ENCODE measurements around the gene DPEP1.
"Not testable (repeated sequence)": the region's sequence is repeated elsewhere in the genome, so short reads cannot be mapped to it uniquely, and the experiment has no call there.

The DPEP1 gene

DNA sequence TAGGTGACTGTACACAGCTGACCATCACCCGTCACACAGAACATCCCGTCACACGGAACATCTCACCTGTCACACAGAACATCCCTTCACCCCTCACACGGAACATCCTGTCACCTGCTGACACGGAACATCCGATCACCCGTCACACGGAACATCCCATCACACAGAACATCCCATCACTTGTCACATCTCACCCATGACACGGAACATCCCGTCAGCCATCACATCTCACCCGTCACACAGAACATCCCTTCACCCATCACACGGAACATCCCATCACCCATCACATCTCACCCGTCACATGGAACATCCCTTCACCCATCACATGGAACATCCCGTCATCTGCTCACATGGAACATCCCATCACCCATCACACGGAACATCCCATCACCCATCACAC is 34.1 kb upstream of the DPEP1 start:
- no peak for DNase-seq

DNA sequence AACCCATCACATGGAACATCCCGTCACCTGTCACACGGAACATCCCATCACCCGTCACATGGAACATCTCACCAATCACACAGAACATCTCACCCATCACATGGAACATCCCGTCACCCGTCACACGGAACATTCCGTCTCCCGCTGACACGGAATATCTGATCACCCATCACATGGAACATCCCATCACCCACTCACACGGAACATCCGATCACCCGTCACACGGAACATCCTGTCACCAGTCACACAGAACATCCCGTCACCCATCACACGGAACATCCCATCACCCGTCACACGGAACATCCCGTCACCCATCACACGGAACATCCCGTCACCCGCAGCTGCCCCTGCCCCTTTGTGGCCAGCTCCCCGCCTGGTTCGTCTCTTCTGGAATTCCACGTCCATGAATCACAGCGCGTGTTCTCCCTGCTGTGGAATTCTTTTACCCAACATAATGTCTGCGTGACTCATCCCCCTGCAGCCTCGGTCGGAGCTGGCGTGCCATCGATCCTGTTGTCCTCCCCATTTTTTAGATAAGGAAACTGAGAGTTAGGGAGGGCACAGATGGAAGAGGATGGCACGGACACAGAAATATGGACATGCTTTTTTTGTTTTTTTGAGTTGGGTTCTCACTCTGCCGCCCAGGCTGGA is 32.3 kb upstream of the DPEP1 start:
- no peak for DNase-seq

DNA sequence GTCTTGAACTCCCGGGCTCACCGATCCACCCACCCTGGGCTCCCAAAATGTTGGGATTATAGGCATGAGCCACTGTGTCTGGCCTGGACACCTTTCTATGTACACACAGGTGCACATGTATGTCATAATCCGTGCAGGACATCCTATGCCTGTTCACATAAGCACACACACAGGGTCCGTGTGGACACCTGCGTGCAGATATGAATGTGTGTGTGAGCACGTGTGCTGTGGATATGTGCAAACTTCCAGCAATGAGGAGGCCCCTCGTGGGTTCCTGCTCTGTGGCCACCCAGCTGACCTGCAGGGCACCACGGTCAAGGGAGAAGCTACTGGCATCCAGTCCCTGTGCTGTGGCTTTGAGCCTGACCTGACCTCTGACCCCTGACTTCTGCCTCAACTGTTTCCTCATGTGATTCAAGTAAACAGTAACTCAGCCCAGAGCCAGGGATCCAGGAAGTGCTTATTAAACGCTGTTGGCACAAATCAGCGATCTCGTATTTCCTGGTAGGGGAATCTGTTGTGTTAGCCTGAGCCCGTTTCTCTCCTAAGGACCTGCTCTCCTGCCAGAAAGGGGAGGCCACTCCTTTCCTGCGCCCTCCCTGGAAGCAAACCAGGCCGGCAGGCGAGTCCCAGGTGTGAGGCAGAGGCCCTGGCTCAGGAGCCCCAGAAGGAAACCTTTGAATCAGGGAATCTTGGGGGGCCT is 31.4 kb upstream of the DPEP1 start:
- peak; percentile 26 for DNase-seq

DNA sequence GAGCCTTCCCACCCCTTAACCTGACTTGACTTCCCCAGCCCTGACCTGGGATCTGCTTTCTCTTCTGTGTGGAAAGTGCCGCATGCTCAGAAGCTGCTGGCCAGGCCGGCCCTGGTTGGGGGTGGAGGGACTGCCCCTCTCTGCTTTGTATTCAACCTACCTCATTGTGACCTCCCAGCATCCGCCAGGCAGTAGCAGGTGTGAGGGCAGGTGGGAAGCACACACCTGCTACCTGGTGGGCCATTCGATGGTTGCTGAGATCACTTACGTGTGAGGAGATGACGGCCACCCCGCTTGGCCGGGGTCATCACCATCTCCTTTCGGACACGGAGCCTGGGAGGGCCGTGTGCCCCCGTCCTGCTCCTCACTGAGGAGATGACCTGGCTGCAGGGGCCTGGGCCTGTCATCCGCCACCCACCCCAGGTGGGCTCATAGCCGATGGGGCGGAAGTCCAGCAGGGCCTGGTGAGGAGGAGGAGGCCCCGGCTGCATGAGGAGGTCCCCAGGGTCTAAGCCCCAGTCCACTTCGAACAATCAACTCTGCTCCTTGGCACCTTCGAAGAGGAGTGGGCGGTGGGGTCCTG is 30.7 kb upstream of the DPEP1 start:
- DNase-seq, result no peak

DNA sequence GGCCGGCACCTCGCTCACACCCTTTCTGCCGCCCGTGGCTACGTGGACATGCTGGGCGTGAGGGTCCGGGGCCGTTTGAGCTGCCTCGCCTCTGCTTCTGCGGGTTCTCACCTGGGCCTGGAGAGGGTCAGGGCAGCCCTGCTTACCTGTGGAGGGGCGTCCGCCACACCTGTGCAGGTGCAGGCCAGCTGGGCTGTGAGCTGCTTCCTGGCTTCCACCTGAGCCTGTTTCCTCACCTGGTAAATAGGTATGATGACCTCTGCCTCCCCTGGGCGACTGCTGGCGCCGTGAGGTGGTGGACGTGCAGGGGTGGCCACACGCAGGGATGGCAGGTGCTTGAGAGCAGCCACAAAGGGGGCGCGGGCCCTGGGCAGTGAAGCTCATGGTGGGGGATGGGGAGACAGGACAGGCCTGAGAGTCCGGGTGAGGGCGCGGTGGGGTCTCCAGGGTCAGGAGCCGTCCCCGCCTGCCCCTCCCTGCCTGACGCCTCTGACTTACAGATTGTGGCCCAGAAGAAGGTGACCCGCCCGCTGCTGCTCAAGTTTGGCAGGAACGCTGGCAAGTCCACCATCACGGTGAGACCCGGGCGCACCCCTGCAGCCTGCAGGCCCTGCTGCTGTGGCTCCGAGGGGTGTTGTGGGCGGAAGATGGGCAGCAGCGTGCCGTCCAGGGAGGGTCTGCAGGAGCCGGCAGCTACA is 30.1 kb upstream of the DPEP1 start:
- DNase-seq, result no peak

DNA sequence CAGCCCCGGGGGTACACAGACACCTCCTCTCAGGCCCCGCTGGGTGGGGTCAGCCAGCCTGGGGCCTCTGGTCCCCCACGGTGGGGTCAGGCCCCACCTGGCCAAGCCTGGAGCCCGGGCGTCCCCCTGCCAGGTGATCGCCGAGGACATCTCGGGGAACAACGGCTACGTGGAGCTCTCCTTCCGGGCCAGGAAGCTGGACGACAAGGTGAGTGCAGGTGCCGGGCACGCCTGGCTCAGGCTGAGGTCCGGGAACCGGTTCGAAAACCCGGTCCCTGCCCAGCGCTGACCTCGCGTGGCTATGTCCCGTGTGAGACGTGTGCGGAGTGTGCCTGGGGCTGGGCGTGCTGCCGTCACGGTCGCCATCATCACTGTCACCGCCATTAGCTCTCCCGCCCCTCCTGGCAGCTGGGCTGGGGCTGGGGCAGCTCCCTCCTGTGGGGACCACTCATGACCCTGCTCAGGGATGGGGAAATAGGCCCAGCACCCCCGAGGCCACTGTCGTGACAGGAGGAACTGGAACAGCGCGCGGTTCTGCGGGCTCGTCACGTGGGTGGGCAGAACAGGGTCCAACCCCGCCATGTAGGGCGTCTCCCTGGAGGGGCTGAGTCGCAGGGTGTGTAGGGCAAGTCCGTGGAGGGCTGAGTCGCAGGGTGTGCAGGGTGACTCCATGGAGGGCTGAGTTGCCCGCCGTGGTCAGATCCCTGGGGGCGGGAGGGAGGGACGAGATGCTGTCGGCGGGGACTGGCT is 29.4 kb upstream of the DPEP1 start:
- no peak for DNase-seq

DNA sequence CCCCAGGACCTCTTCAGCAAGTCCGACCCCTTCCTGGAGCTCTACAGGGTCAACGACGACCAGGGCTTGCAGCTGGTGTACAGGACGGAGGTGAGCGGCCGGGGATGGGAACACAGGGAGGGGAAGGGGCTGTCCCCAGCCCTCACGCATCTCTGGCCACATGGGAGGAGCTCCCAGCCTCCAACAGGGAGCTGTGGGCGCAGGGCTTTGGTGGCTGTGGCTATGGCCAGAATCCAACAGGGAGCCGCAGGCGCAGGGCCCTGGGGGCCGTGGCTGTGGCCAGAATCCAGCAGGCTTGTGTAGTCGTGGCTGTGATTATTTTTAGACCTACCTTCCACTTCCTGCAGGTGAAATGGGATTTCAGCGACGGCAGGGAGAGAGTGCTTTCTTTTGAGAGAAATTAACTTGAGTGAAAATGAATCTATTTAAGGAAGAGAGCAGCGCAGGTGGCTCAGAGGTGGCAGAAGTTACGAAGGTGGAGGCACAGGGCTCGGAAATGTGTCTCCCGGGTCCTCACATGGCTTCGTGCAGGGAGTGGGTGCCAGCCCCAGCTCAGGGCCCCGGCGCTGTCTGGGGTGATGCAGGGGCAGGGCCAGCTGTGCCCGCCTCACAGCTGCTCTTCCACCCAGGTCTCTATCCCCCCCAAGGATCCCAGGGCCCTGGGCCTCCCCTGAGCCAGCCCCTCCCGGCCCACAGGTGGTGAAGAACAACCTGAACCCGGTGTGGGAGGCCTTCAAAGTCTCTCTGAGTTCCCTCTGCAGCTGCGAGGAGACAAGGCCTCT is 28.5 kb upstream of the DPEP1 start:
- DNase-seq, result no peak

DNA sequence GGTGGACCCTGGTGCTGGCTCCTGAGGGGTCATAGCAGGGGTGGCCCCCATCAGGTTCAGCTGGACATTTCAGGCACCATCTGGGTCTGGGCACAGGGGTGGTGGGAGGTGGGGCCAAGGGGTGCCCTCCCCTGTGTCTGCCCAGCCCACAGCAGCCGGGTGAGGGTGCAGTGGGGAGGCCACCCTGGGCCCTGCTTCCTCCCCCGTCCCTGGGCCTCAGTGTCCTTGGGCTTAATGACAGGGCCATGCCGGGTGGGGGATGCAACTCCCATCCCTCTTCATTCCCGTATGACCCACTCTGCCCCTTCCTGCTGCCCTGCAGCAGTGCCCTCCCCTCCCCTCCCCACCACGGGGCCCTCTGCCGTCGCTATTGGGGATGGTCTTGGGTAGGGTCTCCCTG is 27.2 kb upstream of the DPEP1 start:
- DNase-seq, result no peak

DNA sequence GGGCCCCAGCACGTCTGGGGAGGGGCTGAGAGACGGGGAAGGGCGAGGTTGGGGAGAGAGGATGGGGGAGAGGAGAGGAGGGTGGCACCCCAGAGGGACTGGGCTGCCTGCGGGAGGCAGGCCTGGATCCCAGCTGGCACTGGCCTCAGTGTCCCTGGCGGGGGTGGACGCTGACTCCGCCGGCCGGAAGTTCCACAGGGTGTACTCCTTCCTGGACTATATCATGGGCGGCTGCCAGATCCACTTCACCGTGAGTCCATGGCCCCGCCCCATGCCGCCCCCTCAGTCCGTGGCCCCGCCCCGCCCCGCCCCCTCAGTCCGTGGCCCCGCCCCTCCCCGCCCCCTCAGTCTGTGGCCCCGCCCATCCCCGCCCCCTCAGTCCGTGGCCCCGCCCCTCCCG is 26.6 kb upstream of the DPEP1 start:
- no peak for DNase-seq

DNA sequence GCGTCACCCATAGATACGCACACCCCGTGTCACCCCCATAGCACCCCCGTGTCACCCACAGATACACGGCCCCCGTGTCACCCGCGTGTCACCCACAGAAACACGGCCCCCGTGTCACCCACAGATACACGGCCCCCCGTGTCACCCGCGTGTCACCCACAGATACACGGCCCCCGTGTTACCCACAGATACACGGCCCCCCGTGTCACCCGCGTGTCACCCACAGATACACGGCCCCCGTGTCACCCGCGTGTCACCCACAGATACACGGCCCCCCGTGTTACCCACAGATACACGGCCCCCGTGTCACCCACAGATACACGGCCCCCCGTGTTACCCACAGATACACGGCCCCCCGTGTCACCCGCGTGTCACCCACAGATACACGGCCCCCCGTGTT is 25.8 kb upstream of the DPEP1 start:
- not testable (repeated sequence) for DNase-seq

DNA sequence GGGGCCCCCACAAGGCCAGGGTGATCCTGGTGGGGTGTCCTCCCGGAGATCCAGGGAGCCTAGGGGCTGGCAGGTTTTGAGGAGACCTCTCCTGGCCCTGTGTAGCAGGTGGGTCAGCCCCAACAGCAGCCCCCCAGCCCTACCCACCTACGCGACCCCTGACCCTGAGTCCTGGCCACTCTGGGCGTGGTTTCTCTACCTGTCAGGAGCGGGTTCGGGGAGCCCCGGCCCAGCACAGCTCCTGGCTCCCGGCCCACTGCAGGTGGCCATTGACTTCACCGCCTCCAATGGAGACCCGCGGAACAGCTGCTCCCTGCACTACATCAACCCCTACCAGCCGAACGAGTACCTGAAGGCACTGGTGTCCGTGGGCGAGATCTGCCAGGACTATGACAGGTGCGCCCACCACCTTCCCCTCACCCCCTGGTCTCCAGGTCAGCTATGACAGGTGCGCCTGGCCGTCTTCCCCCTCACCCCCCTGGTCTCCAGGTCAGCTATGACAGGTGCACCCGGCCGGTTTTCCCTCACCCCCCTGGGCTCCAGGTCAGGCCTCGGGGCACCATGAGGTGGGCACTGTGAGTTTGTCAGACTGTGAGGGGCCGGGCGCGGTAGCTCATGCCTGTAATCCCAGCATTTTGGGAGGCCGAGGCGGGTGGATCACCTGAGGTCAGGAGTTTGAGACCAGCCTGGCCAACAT is 24.9 kb upstream of the DPEP1 start:
- no peak for DNase-seq

DNA sequence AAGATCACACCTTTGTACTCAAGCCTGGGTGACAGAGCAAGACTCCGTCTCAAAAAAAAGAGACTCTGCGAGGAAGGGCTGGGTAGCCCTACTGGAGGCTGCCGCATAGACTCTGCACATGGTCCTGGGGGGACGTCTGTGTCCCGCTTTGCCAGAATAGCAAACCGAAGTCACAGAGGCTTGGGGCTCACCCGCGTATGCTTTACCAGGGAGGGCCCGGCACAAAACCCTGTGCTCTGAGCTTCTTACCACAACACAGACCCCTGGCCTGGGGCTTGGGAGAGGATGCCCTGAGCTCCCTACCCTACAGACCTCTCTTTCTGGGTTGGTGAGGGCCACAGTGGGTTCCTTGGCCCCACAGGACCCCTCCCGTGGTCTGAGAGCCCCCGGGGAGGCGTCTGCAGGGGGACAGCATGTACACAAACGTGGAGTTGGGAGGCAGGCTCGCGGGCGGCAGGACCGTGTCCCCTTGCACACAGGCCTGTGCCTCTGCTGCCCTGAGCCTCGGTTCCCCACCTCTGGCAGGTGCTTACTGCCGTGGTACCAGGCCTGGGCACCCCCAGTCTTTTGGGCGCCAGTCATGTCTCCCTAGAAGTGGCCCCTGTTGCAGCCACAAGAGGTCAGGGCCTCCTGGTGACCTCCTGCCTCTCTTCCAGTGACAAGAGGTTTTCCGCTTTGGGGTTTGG is 24.1 kb upstream of the DPEP1 start:
- DNase-seq, result no peak

DNA sequence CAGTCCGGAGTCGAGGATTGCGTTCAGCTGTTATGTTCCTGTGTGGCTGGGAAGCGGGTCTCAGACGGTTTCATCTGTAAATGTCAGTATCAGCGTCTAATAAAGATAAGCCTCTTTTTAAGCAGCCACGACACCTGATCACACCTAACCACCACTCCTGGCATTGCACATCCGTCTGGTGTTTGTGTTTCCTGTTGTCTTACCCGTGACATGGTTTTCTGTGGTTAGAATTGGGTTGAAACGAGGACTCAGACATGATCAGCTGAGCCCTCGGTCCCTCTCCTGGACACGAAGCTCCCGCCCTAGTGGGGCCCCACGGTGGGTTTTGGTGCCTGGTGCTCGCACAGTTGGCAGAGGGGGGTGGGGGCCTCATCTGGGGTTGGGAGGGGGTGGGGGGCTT is 19.6 kb upstream of the DPEP1 start:
- DNase-seq, result no peak

DNA sequence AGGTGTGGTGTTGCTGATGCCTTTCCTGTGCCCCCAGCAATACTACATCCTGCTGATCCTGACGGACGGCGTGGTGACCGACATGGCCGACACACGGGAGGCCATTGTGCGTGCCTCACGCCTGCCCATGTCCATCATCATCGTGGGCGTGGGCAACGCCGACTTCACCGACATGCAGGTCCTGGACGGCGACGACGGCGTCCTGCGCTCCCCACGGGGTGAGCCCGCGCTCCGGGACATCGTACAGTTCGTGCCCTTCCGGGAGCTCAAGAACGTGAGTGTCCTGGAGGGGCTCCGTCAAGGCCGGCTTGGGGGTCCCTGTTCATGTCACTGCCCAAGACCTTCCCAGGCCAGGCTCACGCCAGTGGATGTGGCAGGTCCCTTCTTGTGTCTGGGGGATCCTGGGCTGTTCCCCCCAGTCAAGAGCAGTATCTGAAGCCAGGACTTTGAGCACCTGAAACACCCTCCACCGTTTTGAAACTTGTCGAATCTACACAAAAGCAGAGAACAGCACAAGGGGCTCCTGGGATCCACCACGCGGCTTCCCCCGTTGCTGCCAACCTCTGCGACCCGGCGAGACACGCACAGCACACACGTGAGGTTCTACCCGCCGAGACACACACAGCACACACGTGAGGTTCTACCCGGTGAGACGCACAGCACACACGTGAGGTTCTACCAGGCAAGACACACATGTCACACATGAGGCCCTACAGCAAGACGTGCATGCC is 17.9 kb upstream of the DPEP1 start:
- no peak for DNase-seq

DNA sequence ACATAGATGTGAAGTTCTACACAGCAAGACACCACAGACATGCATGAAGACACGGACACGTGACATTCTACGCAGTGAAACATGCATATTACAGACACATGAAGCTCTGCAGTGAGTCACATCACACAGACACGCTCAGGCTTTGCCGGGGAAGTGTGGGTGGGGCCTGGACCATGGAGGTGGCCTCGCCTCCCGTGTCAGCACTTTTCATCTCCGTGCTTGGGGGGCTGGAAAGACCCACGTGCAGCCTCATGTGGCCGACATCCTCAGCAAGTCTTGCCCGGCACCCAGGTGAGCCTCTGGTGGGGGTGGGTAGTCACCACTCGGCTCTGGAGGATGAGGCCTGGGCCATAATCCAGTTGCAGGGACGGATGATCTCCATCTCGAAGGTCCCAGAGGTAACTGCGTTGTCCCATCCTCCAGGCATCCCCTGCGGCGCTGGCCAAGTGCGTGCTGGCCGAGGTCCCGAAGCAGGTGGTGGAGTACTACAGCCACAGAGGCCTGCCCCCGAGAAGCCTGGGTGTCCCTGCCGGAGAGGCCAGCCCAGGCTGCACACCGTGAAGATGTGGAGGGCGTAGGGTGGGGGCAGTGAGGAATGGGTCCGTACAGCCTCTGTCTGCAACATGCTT is 17.3 kb upstream of the DPEP1 start:
- DNase-seq, result no peak

DNA sequence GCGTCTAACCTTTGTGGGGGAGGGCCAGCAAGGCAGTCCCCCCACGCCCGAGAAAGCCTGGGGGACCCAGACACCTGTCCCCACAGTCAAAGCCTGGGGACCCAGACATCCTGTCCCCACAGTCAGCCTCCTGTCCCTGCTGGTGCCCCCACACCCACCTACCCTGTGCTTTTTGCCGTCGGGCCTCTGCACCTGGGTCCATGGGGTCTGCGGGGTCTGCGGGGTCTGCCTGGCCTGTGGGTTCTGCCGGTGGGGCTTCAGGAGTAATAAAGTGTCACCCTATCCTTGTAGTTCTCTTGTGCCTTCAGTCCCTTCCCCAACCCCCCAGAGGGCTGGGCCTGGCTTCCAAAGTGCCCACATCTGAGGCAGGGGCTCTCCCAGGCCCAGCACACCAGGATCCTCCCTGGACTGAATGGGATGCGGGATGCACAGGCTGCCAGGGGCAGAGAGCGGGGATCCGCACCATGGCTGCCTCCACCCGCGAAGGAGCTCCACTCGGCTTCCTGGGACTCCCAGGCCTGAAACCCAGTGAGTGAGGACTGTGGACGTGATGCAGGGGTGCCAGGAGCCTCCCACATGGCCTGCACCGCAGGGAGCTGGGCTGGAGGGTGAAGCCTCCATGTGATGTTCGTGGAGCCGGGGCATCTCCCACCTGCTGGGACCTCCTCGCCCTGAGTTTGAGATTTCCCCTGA is 16.3 kb upstream of the DPEP1 start:
- no peak for DNase-seq

DNA sequence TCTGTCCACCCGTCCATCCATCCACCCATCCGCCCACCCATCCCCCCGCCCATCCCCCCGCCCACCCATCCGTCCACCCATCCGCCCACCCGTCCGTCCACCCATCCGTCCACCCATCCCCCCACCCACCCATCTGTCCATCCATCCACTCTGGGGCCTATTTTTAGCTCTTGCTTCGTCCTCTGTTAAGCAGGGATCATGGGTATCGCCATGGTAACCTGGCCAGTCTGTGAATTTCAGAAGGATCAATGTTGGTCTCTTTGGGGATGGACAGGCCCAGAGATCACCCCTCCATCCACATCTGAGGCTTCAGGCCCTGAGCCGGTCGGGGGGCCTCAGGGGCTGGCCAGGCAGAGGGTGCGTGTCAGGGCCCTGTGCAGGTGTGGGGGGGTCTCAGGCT is 15.2 kb upstream of the DPEP1 start:
- DNase-seq, result no peak

DNA sequence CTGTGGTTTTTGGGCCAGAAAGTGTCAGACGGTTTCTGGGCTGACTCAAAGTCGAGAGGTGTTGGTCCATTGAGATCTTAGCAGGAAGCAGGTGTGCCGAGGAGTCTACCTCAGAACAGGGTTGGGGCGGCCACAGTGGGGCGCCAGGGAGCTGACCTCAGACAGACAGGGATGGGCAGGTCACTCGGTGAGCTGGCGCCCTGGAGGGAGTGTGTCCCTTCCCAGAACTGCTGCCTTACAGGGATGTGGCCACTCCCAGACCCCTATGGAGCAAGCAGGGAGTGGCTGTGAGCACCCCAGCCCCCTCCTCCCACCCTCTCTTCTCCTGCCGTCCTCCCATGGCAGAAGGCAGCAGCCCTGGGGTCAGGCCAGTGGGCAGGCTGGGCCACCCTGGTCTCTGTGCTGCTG is 14.0 kb upstream of the DPEP1 start:
- DNase-seq, result no peak

DNA sequence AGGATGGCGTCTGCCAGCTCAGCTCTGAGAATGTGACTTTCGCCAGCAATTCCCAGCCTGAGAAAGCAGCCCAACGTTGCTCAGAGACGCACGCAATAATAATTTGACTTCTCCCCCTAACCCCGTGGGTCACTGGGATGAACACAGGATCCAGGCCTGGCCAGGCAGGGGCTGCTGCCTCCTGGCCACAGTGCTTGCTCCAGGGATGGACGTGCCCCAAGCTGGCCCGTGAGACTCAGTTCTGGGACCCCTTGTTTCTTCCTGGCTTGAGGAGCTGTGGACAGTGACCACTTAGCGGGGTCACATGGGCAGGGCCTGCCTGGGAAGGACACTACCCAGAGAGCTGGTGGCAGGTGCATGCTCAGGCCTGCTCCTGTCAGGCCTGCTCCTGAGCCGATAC is 13.5 kb upstream of the DPEP1 start:
- no peak for DNase-seq

All from NCI-H2081 treated with DMSO at 0.1 percent for 48 hours (cell line).